8988T (cell line): ENCODE results near the gene SCAPER.

Experiments
- DNase-seq: peaks from one replicate; pipeline ENCODE4 v3.0.0; 2011

Gene SCAPER, protein sequence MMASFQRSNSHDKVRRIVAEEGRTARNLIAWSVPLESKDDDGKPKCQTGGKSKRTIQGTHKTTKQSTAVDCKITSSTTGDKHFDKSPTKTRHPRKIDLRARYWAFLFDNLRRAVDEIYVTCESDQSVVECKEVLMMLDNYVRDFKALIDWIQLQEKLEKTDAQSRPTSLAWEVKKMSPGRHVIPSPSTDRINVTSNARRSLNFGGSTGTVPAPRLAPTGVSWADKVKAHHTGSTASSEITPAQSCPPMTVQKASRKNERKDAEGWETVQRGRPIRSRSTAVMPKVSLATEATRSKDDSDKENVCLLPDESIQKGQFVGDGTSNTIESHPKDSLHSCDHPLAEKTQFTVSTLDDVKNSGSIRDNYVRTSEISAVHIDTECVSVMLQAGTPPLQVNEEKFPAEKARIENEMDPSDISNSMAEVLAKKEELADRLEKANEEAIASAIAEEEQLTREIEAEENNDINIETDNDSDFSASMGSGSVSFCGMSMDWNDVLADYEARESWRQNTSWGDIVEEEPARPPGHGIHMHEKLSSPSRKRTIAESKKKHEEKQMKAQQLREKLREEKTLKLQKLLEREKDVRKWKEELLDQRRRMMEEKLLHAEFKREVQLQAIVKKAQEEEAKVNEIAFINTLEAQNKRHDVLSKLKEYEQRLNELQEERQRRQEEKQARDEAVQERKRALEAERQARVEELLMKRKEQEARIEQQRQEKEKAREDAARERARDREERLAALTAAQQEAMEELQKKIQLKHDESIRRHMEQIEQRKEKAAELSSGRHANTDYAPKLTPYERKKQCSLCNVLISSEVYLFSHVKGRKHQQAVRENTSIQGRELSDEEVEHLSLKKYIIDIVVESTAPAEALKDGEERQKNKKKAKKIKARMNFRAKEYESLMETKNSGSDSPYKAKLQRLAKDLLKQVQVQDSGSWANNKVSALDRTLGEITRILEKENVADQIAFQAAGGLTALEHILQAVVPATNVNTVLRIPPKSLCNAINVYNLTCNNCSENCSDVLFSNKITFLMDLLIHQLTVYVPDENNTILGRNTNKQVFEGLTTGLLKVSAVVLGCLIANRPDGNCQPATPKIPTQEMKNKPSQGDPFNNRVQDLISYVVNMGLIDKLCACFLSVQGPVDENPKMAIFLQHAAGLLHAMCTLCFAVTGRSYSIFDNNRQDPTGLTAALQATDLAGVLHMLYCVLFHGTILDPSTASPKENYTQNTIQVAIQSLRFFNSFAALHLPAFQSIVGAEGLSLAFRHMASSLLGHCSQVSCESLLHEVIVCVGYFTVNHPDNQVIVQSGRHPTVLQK (N-terminal part only)

DNA sequence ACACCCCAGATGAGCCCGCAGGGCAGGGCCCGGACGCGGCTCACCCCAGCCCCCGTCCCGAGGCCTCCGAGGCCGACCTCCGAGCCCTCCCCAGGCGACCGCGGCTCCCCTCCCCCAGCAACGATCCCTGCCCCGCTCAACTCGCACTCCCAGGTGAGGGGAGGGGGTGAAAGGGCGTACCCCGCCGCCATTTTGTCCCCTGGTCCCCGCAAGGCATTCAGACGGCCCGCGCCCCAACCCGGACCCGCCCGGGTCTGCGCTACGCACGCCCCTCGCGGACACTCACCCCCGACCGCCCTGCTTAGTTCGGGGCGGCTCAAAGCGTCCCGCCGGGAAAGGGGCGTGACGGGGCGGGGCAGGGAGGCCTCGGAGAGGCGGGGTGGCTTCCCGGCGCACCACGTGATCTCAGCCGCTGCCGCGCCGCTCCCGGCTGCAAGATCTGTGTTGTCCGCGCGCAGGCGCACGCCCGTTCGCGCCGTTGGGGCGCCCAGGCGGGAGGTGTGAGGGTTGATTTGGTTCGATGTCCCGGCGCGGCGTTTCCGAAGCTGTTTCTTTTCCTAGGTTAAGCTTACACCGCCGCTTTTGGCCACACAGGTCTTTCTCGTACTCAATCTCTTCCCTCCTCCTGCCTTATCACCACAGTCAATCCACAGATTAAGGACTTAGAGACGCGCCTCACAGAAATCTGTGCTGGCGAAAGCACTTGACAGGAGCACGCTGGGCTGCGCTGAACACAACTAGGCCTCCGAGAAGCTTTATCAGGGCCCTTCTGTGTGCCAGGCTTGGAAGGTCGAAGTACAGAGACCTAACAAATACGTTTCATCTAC is at the start of gene SCAPER:
TSS of gene SCAPER (minus strand) at position 328 of the 827 bp plus-strand sequence. CDS start 21,523 bp downstream, outside the sequence.
- DNase-seq, result peak; percentile 73

DNA sequence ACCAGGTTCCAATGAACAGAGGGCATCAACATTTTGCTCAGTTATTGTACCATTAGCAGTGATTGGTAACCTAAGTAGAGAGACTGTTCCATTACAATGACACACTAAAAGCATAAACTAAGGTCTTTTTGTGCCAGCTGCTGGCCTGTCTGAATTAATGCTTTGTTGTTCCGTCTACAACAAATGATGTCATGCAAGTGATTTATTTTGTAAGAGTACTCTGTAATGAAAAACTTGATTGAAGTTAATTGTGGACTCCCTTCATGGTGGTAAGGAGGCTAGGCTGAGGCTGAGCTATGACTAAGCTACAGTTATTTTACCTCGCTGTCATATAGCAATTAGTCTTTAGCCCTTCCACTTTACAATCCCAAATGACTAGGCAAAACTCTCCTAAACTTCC is 49.6 kb upstream of the SCAPER start:
- DNase-seq, result no peak

DNA sequence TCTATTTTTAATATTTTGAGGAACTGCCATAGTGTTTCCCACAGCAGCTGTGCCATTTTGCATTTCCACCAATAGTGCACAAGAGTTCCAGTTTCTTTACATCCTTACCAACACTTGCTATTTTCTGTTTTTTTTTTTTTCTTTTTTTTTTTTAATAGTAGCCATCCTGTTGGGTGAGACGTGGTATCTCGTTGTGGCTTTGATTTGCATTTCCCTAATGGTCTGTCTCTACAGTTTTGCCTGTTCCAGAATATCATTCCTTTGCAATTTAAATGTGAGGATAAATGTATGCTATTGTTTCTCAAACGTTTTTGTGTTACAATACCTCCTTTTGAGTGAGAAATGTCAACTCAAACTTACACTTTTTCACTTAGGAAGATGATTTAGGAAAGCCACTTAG is 48.8 kb upstream of the SCAPER start:
- DNase-seq, result no peak

DNA sequence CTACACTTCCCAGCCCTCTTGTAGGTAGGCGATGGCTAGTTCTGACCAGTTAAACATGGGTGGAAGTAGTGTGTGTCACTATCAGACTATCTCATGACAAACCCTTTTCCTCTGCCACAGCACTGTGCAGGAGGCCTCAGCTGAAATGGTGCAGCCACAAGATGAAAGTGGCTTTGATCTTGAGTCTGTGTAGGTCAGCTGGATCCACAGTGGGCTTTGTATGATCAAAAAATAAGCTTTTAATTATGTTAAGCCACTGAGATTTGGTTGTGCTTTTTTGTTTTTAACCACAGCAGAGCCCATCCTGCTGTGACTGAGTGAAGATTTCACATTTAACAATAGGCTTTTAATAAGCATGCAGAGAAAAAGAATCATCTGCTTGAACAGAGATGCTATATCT is 46.1 kb upstream of the SCAPER start:
- no peak for DNase-seq

DNA sequence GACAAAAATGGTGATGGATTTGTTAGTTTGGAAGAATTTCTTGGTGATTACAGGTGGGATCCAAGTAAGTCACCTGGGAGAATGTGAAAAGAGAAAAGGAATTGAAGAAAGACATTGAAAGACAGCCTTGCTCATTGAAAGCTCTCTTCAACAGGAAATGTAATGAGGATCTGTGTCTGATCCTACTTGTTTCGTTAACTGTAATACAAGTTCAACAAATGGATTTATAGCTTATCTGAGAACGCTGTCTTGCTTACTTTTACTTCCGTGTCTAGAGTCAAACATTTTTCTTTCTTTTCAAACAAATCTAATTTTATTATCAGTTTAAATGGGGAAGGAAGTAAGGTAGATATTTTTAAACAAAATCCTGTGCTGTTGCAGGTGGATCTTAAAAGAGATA is 42.3 kb upstream of the SCAPER start:
- no peak for DNase-seq

DNA sequence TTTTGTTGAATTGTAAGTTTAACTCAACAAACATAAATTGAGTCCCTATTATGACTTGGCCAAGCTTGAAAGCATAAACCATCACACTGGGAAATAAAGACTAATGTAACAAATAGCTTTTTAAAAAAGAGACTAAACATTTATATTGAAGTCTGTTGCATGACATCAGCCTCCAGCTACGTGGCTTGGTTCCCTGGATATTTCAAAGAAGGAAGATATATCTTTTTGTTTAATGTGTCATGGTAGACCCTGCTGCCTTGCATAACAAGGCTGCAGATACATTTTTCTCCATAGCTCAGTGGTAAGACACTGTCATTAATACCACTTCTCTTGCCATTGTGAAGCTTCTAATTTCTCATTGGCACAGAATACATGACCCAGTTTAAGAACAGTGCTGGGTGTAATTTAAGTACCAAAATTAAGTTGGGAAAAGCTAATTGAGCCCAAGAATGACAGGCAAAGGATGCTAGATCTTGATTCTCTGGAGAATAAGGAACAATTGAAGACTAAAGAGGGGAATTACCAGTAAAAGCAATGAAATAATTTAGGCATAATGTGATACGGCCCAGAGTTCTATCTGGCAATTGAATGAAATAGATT is 40.5 kb upstream of the SCAPER start:
- DNase-seq, result no peak

DNA sequence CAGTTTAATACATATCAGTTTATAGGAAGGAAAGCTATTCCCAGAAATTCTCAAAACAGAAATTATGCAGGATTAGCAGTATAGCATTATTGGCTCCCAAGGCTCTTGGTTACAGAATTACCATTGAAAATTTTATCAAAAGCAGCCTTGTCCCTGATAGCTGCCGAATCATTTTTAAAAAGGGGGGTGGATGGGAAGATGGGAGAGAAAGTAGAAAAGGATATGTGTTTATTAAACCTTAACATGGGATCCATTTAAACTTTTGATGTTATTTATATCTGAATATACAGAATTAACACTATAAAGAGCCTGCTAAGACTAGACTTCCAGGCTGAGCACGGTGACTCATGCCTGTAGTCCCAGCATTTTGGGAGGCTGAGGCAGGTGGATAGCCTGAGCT is 37.2 kb upstream of the SCAPER start:
- no peak for DNase-seq

DNA sequence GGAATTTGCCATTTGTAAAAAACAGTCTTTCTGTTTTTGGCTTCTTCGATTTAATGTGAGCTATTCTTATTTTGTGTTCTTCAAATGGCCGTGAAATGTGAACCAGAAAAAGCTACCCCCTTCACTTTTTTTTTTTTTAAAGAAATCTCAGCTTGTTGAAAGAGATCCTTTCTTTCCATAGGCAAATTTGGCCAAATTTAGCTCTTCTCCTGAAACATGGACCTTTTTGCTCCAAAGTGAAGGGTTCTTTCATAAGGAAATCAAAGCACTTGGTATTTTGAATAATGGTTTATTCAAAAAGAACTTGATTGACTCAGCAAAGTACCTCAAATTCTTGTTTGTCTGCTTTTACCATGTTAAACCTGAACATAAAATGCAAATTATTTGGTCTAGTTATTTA is 36.5 kb upstream of the SCAPER start:
- DNase-seq, result no peak

DNA sequence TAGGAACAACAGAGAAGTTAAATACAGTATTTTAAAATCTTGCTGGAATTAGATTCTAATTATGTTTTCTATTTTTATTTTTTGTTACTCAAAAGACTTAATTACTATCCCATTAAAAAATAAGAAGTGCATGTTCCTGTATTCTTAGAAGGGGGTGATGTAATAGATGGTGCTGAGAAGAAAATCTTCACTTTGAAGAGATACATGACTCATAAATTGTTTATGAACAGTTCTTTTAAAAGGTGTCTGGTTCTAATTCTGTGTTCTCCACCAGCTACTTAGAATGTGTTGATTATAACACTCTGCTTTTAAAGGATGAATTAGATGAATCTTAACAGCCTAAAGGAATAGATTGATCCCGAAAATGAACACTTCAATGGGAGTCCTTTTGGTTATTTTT is 34.6 kb upstream of the SCAPER start:
- no peak for DNase-seq

DNA sequence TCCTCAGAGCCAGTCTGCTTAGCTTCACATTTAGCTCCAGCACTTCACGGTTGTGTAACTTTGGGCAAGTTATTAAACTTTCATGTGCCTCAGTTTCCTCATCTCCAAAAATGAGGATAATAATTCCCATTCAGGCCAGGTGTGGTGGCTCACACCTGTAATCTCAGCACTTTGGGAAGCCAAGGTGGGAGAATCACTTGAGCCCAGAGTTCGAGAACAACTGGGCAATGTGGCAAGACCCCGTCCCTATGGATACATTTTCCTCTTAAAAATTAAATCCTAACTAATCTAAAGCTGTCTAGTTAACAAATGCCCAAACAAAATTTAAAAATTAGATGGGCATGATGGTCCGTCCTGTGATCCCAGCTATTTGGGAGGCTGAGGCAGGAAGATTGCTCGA is 33.6 kb upstream of the SCAPER start:
- no peak for DNase-seq

DNA sequence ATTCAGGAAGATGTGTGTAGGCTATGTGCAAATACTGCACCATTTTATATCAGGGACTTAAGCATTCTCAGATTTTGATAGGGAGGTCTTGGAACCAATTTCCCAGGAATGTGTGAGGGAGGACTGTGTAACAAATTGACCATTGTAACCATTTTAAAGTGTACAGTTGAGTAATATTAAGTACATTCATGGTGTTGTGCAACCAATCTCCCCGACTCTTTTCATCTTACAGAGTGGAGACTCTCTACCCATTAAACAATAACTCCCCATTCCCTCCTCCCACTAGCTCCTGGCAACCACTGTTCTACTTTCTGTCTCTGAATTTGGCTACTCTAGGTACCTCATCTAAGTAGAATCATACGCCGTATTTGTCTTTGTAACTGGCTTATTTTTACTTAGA is 31.5 kb upstream of the SCAPER start:
- DNase-seq, result no peak

DNA sequence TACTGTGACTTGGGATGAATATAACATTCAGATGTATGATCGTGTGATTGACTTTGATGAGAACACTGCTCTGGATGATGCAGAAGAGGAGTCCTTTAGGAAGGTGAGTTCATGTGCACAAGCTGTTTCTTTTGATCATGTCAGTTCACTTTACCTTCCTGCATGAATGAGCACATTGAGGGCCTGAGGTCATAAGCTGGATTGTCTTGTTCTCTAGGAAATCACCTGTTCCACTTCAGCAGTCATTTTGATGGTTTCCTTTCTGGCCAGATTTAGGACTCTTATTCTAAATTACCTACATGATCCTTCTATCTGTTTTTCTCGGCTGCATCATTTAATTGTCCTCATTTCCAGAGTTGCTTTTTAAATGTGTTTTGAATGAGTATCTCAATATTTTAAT is 30.5 kb upstream of the SCAPER start:
- no peak for DNase-seq

DNA sequence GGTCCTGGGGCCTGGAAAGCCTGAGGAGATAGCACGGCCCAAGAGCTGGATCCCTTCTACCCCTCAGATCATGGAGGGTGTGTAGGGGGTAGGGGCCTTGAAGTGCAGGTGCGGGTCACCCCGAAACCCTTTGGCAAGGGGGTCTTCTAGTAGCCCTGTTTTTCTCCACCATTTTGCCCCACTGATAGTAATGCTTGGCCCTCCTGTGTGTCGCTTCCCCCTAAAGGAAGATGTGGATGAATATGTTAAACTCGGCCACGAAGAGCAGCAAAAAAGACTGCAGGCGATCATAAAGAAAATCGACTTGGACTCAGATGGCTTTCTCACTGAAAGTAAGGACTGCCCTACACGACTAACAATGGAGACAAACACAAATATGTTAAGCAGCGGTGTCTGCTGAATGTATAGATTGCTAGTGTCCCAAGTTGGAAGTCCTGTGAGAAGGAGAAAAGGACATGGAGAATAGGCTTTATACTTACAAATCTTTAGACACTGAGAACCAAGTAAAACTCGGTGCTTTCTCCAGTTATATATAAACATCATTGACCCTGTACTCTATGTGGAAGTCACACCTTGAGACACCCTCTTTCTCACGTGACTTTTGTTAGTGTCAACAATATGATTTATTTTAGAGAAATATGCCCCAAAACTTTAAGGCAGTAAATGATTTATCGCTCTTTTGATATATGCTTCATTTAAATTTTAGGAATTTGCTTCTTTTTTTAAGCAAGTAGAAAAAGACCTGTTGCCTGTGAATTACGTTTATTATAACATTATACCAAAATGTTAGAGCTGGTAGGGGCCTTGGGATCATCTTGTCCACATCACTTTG is 27.2 kb upstream of the SCAPER start:
- DNase-seq, result no peak

DNA sequence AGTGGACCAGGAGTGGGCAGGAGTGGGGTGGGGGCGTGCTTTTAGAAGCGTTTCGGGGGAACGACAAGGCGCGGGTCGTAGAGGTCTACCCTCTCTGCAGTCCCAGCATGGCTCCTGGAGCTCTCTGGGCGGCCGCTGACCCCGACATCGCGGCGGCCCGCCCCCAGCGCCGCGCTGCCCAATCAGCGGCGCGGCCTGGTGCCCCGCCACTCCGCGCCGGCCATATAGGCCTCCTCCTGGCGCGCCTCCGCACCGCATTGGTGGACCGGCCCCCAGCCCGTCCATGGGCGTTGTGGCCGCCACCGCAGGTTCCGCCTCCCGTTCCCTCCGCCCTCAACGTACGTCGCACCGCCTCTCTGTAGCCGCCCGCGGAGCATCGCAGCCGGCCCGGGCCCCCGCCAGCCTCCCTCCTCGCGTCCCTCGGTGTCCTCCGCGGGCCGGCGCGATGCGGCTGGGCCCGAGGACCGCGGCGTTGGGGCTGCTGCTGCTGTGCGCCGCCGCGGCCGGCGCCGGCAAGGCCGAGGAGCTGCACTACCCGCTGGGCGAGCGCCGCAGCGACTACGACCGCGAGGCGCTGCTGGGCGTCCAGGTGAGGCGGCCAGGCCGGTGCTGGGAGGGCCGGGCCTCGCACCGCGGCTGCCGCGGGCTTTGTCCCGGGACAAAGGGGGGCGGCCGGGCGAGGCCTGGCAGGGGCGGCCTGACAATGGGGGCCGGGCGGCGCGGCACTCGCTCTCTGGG is 26.4 kb upstream of the SCAPER start, which contains the start of gene RCN2:
TSS of gene RCN2 (plus strand) at position 353 of the 738 bp plus-strand sequence. CDS start at position 446, 93 bp downstream.
- peak; percentile 58 for DNase-seq

DNA sequence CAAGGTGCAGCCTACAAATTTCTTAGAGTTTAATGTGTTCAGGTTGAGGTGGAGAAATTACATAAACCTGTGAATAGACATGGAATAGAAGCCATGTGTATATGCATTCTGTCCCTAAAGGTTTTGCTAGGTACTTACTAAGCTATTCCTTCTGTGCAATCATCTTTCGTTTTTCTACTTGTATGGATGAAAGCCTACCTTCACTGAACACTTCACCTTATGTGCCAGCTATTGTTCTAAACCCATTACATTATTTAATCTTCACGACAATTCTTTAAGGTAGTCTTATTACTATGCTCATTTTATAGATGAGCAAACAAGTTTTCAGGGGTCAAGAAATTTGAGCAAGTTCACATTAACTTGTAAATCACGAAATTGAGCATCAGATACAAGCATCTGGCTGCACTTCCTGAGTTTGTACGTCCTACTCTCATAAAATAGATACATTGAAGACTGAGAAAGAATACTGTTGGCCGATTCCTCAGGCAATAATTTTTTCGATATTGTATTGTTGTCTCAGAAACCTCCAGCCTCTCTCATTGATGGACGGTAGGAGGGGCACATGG is 25.8 kb upstream of the SCAPER start:
- no peak for DNase-seq

DNA sequence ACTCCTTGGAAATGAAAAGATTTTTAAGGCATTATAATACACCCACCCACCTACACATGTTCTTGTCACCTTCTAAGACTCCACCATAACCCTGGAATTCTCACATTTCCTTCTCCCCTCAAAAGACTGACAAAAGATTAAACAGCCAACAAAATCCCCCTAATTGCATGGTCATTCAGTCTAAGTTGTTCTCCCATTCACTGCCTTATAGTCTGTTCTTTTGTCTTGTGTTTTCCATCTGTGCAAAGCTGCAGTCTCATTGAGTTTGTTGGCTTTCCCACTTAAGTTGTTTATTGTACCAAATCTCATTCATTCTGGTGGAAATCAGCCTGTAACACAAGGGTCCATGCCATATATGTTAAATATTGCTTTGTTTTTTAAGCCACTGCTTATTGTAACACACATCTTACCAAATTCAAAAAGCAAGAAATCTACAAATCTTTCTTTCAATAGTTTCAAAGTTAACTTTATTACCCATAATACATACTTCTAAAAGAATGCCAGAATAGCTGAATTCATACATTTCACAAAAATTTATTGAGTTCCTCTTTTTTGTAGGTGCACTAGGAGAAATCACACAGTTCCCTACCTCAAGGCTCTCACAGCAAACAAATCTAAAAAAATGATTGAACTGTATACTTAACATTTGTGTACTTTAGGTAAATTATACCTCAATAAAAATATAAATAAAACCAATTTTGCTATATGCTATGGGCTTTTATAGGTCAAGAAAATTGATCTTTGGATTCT is 24.0 kb upstream of the SCAPER start:
- no peak for DNase-seq

DNA sequence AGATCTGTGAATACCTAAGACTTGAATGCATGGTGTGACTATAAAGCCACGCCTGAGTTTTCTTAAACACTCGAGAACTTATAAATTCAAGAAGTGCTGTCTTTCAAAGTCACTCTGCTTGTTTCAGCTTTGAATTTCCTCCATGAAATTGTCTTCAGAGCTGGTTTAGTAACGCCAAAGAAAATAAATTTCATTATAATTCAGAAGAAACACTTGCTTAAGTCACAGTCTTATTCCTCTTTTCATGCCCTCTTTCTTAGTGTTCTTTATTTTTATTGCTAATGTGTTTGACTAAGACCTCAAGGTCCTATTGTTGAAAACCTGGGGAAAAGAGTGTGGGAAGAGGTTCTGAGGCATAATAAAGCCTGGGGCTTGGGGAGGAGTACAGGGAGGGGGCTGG is 23.1 kb upstream of the SCAPER start:
- no peak for DNase-seq

DNA sequence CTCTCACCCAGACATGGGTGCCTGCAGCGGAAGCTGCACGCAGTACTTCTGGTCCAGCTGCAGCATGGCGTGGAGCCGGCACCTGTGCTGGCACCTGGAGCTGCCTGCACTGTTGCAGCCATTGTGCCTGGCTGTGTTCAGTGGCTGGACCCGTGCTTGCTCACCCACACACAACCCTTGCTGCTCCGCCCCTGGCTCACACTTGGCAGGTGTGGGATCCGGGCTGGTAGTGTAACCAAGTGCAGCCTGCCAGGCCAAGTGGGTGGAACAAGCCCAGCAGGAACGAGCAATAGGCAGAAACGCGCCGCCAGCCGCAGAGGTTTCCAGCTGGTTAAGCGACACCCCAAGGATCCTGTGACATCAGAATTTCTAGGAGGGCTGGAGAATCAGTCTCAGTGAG is 11.2 kb upstream of the SCAPER start:
- no peak for DNase-seq

DNA sequence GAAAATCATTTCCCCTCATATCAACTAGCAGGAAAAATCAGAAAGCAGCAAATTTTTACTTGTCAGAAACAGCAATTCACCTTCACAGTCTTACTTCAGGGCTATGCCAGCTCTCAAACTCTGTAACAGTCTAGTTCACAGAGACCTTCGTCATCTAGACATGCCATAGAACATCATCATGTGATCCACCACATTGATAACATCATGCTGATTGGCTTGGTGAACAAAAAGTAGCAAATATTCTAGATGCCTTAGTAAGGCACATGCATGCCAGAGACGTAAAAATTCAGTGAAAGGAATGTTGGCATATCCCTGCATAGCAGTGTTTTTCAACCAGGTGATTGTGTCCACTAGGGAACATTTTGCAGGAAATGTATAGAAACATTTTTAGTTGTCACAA is 8.6 kb upstream of the SCAPER start:
- DNase-seq, result no peak
